K562 (cell line): ENCODE results near the gene NCOA1. TPM values are rescaled to one million over a fixed set of nuclear protein-coding genes. Genes with fewer than 3 reads are reported as not detected.

Experiments used
- ARID1B ChIP-seq: fragments of 450-650 bp; IDR thresholded peaks from 2 replicates; pipeline ENCODE4 v1.6.1; 2016; ENCODE audit warnings: antibody characterized with exemption, mild to moderate bottlenecking, inconsistent platforms
- BRF1 ChIP-seq: IDR thresholded peaks from 3 replicates; pipeline ENCODE4 v1.6.1; 2011; ENCODE audit warnings: borderline replicate concordance, mild to moderate bottlenecking; ENCODE audit not compliant: insufficient read length; ENCODE audit errors: extremely low read depth
- CLOCK ChIP-seq: fragments of 250-450 bp; sonication (Bioruptor Pico); IDR thresholded peaks from 2 replicates; pipeline ENCODE4 v1.4.0; 2020; ENCODE audit warnings: mild to moderate bottlenecking, moderate library complexity, borderline replicate concordance
- E2F5 ChIP-seq: sonication (generic); formaldehyde crosslinking; IDR thresholded peaks from 2 replicates; pipeline ENCODE4 v1.8.0; 2022; ENCODE audit warnings: mild to moderate bottlenecking, missing genetic modification reagents
- GTF2F1 ChIP-seq: IDR thresholded peaks from 2 replicates; pipeline ENCODE4 v1.6.1; 2011; ENCODE audit warnings: low read depth, low read length, improper control_type of control experiment
- MIER1 ChIP-seq: fragments of 450-650 bp; IDR thresholded peaks from 2 replicates; pipeline ENCODE4 v1.6.1; 2016; ENCODE audit warnings: antibody characterized with exemption, mild to moderate bottlenecking, low read depth
- NR2C1 ChIP-seq, 2 experiments: fragments of 450-650 bp; IDR thresholded peaks; 2 replicates each; pipeline ENCODE4 v1.6.1; 2017; ENCODE audit warnings: mild to moderate bottlenecking in 2 of 2, antibody characterized with exemption in 1 of 2, inconsistent platforms in 1 of 2, missing compliant biosample characterization in 1 of 2, missing genetic modification characterization in 1 of 2
- NR3C1 ChIP-seq: sonication (generic); formaldehyde crosslinking; IDR thresholded peaks from 2 replicates; pipeline ENCODE4 v1.8.1; 2022; ENCODE audit warnings: missing genetic modification reagents
- RCOR1 ChIP-seq, 2 experiments: IDR thresholded peaks; 2 replicates each; pipeline ENCODE4 v1.6.1; 2012; ENCODE audit warnings: low read depth in 2 of 2, low read length in 2 of 2, borderline replicate concordance in 1 of 2, improper control_type of control experiment in 1 of 2
- ZBED1 ChIP-seq: IDR thresholded peaks from 2 replicates; pipeline ENCODE4 v1.6.1; 2014
- ZEB2 ChIP-seq: fragments of 450-650 bp; IDR thresholded peaks from 2 replicates; pipeline ENCODE4 v1.6.1; 2016
- ZFP36 ChIP-seq: fragments of 150-350 bp; IDR thresholded peaks from 2 replicates; pipeline ENCODE4 v1.6.1; 2018; ENCODE audit warnings: low read length, low read depth; ENCODE audit not compliant: partially characterized antibody
- ZNF121 ChIP-seq: sonication (generic); formaldehyde crosslinking; conservative IDR thresholded peaks from 2 replicates; pipeline ENCODE4 v1.8.0; 2022; ENCODE audit warnings: missing genetic modification reagents
- ZNF583 ChIP-seq: fragments of 250-450 bp; sonication (Bioruptor Pico); IDR thresholded peaks from 2 replicates; pipeline ENCODE4 v1.4.0; 2020
- polyA plus RNA-seq, 8 experiments: library from polyadenylated mRNA; depleted of rRNA in 4 of 8; stranded (reverse) in 5 of 8; unstranded in 3 of 8; fragments of >200 nt; fragmentation: Nextera tagmentation in 2 of 8; fragmentation: Illumina TruSeq in 1 of 8; extraction: Ambion mirVana in 2 of 8; extraction: Trizol in 1 of 8; gene quantifications; 2 replicates each; pipeline versions ENCODE4 v1.2.1 to v1.2.3, GENCODE V29; 2011 to 2014; ENCODE audit warnings: inconsistent platforms in 1 of 8, missing spikeins in 1 of 8
- total RNA-seq, 7 experiments: library from RNA; depleted of rRNA in 6 of 7; stranded (reverse); fragments of >200 nt in 6 of 7; fragmentation: Illumina TruSeq in 2 of 7; extraction: Trizol in 2 of 7; gene quantifications; 2 replicates each; pipeline versions ENCODE4 v1.2.1 to v1.2.3, GENCODE V29; 2011 to 2021; ENCODE audit warnings: low replicate concordance in 1 of 7
- TF ChIP-seq, protein P1 (sequence below), 2 experiments: fragments of 450-650 bp; IDR thresholded peaks; 2 replicates each; pipeline ENCODE4 v1.6.1; 2016

Gene NCOA1
- total and polyA plus RNA-seq, 9 of the 15 experiments (the other 6 are each of a cell fraction or from before 2014, with no cell fraction given) = 4.9 to 25.7 (median 17.0) TPM

- TF ChIP-seq, protein P1, sequence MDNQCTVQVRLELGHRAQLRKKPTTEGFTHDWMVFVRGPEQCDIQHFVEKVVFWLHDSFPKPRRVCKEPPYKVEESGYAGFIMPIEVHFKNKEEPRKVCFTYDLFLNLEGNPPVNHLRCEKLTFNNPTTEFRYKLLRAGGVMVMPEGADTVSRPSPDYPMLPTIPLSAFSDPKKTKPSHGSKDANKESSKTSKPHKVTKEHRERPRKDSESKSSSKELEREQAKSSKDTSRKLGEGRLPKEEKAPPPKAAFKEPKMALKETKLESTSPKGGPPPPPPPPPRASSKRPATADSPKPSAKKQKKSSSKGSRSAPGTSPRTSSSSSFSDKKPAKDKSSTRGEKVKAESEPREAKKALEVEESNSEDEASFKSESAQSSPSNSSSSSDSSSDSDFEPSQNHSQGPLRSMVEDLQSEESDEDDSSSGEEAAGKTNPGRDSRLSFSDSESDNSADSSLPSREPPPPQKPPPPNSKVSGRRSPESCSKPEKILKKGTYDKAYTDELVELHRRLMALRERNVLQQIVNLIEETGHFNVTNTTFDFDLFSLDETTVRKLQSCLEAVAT (IDR thresholded peaks at IDR 0.05) = no peak
- TF ChIP-seq NR3C1 (no peak), RCOR1 (IDR thresholded peaks at IDR 0.05; ENCODE audit: borderline replicate concordance in 1 of 2, low read depth in 2 of 2, low read length in 2 of 2) (peak in 1 of 2 experiments; percentile 42; a peak in 1 of 4 replicates), ZNF121 (CRISPR knock-in tag) (no peak), ARID1B (peak; percentile 51; the same call in 1 of the 2 replicates), CLOCK (CRISPR knock-in tag) (no peak), MIER1 (no peak), NR2C1 (IDR thresholded peaks at IDR 0.05) (no peak), NR2C1 (tag; IDR thresholded peaks at IDR 0.05) (no peak), ZFP36 (peak; percentile 60), ZNF583 (CRISPR knock-in tag) (no peak), E2F5 (CRISPR knock-in tag) (no peak), GTF2F1 (no peak), ZBED1 (no peak), BRF1 (no peak), ZEB2 (peak; percentile 23; the same call in 1 of the 2 replicates)
Observed at GRCh38 chr2:24490181-24490689, 819 bp upstream of the NCOA1 start (continued).
